AG04449 (cell line): ENCODE data around the gene GNB5.

Source experiments
- CTCF ChIA-PET: fragments of 350-600 bp; formaldehyde crosslinking; extraction: SDS; loops from one replicate; lab custom pipeline; 2021; ENCODE audit warnings: antibody characterized with exemption; lab: Yijun Ruan, JAX
- POLR2A ChIA-PET: fragments of 400-600, 350-600 bp; formaldehyde crosslinking; extraction: SDS; loops from one replicate; lab custom pipeline; 2020; ENCODE audit warnings: antibody characterized with exemption, inconsistent platforms; lab: Yijun Ruan, JAX
- DNase-seq: peaks from one replicate; pipeline ENCODE4 v3.0.0-alpha.2; 2010; ENCODE audit warnings: low read depth, low spot score
- H3K4me3 ChIP-seq: 2 replicates; pipeline ENCODE4 v1.5.1; 2011; ENCODE audit warnings: low read depth, mild to moderate bottlenecking, control low read depth, low read length
- CTCF ChIP-seq: IDR thresholded peaks from one replicate; pipeline ENCODE4 v1.5.1; 2011; ENCODE audit warnings: mild to moderate bottlenecking, moderate library complexity, low read length, control low read depth, inconsistent platforms; ENCODE audit not compliant: insufficient read depth; ENCODE audit errors: missing control alignments

GNB5 gene

GRCh38 chr15:52133510-52134220, 57.5 kb downstream of the GNB5 start:
- no peak for DNase-seq
- H3K4me3 ChIP-seq = no peak overlapping the region
- POLR2A ChIA-PET = no interaction called here
- CTCF ChIA-PET = interaction anchor here (1.1 to 1.5 kb wide), 4 partner anchors 9 to 56 kb away, joined by 3 to 6 read pairs (median 3); no protein-coding TSS in a partner anchor
- TF ChIP-seq CTCF = no peak

- ChIA-PET POLR2A (no interaction called here), CTCF (interaction anchor here (1.0 kb wide), 1 partner anchor 9 kb away, joined by 3 read pairs; no protein-coding TSS in a partner anchor)
- no peak for TF ChIP-seq CTCF
- no peak overlapping the region for H3K4me3 ChIP-seq
- DNase-seq = no peak
Measured at GRCh38 chr15:52132066-52132465, 59.1 kb downstream of the GNB5 start.

GRCh38 chr15:52128568-52128967, 62.6 kb downstream of the GNB5 start:
- CTCF ChIA-PET = interaction anchor here (1.3 to 3.7 kb wide), 3 partner anchors 11 to 156 kb away, joined by 3 to 22 read pairs (median 3); partner anchors contain the start of gene LEO1
- TF ChIP-seq CTCF = no peak
- no peak for DNase-seq
- POLR2A ChIA-PET = no interaction called here
- no peak overlapping the region for H3K4me3 ChIP-seq

GRCh38 chr15:52124270-52124880, 66.8 kb downstream of the GNB5 start:
- H3K4me3 ChIP-seq = no peak overlapping the region
- CTCF ChIA-PET = interaction anchor here (1.7 to 3.0 kb wide), 2 partner anchors 16 to 46 kb away, joined by 3 to 20 read pairs; no protein-coding TSS in a partner anchor
- POLR2A ChIA-PET = no interaction called here
- no peak for TF ChIP-seq CTCF
- DNase-seq = no peak

GRCh38 chr15:52121896-52122295, 69.3 kb downstream of the GNB5 start:
- ChIA-PET CTCF (interaction anchor here (1.6 kb wide), 1 partner anchor 18 kb away, joined by 13 read pairs; no protein-coding TSS in a partner anchor), POLR2A (no interaction called here)
- no peak for TF ChIP-seq CTCF
- no peak for DNase-seq
- no peak overlapping the region for H3K4me3 ChIP-seq

- ChIA-PET POLR2A (no interaction called here), CTCF (no interaction called here)
- DNase-seq = no peak
- H3K4me3 ChIP-seq = no peak overlapping the region
- TF ChIP-seq CTCF = no peak
Measured at GRCh38 chr15:52121006-52121405, 70.2 kb downstream of the GNB5 start.
